Heart right ventricle (tissue), 16 donors: ENCODE measurements around the gene STK4. TPM values are rescaled to one million over a fixed set of nuclear protein-coding genes. Genes with fewer than 3 reads are reported as not detected.

ENCODE experiments used
- ATAC-seq, 8 donors: fragments of 200-7000 bp; cut with Tn5 transposase; one replicate each; pipeline ENCODE4 v1.9.1; 2020; ENCODE audit warnings: mild to moderate bottlenecking in 8 of 8, moderate library complexity in 8 of 8, moderate number of reproducible peaks in 1 of 8
- DNase-seq, 2 donors: peaks; one replicate each; pipeline ENCODE4 v3.0.0-alpha.2; 2020
- H3K27ac ChIP-seq, 10 donors: fragments of 200-600 bp; sonication (generic) in 2 of 10; one replicate each; pipeline versions ENCODE4 v1.5.0 to v1.8.0; 2020 to 2022; ENCODE audit warnings: mild to moderate bottlenecking in 3 of 10
- H3K27me3 ChIP-seq, 7 donors: fragments of 200-600 bp; one replicate each; pipeline ENCODE4 v1.8.0; 2021 to 2022; ENCODE audit warnings: mild to moderate bottlenecking in 2 of 7
- H3K36me3 ChIP-seq, 9 donors: fragments of 200-600 bp; sonication (generic) in 1 of 9; one replicate each; pipeline versions ENCODE4 v1.5.0 to v1.8.0; 2020 to 2022; ENCODE audit warnings: mild to moderate bottlenecking in 2 of 9
- H3K4me1 ChIP-seq, 9 donors: fragments of 200-600 bp; sonication (generic) in 1 of 9; one replicate each; pipeline versions ENCODE4 v1.5.0 to v1.8.0; 2020 to 2022; ENCODE audit warnings: mild to moderate bottlenecking in 4 of 9
- H3K4me3 ChIP-seq, 10 donors: fragments of 200-600 bp; sonication (generic) in 2 of 10; one replicate each; pipeline versions ENCODE4 v1.5.0 to v1.8.0; 2020 to 2022; ENCODE audit warnings: mild to moderate bottlenecking in 7 of 10, moderate library complexity in 2 of 10
- H3K9me3 ChIP-seq, 11 donors: fragments of 200-600 bp in 10 of 11; sonication (generic) in 2 of 11; one replicate each; pipeline versions ENCODE4 v1.5.0 to v1.8.0; 2013 to 2022; ENCODE audit warnings: mild to moderate bottlenecking in 2 of 11, control low read depth in 1 of 11, moderate library complexity in 1 of 11
- CTCF ChIP-seq, 9 donors: fragments of 200-600 bp; sonication (generic) in 2 of 9; IDR thresholded peaks; one replicate each; pipeline versions ENCODE4 v1.5.0 to v1.8.0; 2021 to 2022; ENCODE audit warnings: antibody characterized with exemption in 9 of 9, mild to moderate bottlenecking in 5 of 9, moderate library complexity in 1 of 9
- WGBS, 2 donors: extraction: QIAGEN DNeasy Blood & Tissue Kit; methylation state at CpG; one replicate each; pipeline ENCODE4 v1.1.7; 2013; ENCODE audit warnings: inconsistent platforms in 1 of 2; 5-methylcytosine and 5-hydroxymethylcytosine counted together
- intact Hi-C, 10 donors: fragments of 100-400 bp; cut with DNase I; formaldehyde crosslinking; loops; one replicate each; pipeline versions ENCODE4 v1.11.1 to v1.14.2; 2022
- polyA plus RNA-seq, 2 donors: library from polyadenylated mRNA; stranded (reverse); fragments of 200-250 nt; gene quantifications; one replicate each; pipeline ENCODE4 v1.2.3, GENCODE V29; 2013
- total RNA-seq, 10 donors: library from RNA; stranded (reverse); fragmentation: NEBNext Ultra II Directional in 3 of 10; extraction: Animal tissue kit (Norgen Biotek cat#: 25700) in 3 of 10; gene quantifications; one replicate each; pipeline versions ENCODE4 v1.2.1 to v1.2.4, GENCODE V29; 2021 to 2023
- donor health status: Arrhythmogenic right ventricular cardiomyopathy.
- donor health status: ischemic (EF 13 %, LVEDD 7.1; RV severe dilation, severe dysfunction).
- donor health status: healthy with polysubstance abuse.
- donor health status: DM: no; HTN: yes; CAD: no.
- donor health status: DM: no; HTN: no; CAD: no.
- donor health status: ischemic (EF 25% LVEDD 6.9; RV normal size, moderate dysfunction).
- donor health status: ischemic (EF 25% LVEDD 5.7; RV mildly dilated, moderate dysfunction).
- donor health status: healthy.
- donor health status: DM: yes; HTN: yes; CAD: no.
- donor health status: Ischemic cardiomyopathy.
- donor health status: ischemic (EF 35%, LVEDD 5.7; RV mildly dilated, moderate dysfunction).
- donor health status: nonischemic (EF 11% LVEDD 7.7; RV severe dilation, severe dysfunction).
- donor health status: DM: yes; HTN: yes; CAD: no.
- donor health status: PGD.
- donor health status: ischemic (EF 29% LVEDD 5.4; RV normal size, mild dysfunction).
- donor health status: nonischemic (EF 23%, LVEDD 6.1; RV moderate dilation, normal function).

STK4 gene
- total and polyA plus RNA-seq, 12 donors = 3.7 to 18.1 (median 8.1) TPM

GRCh38 chr20:45016089-45016671 is 49.9 kb downstream of the STK4 start:
- no peak for TF ChIP-seq CTCF (IDR thresholded peaks at IDR 0.05)
- 28 to 40% methylated on average over 5 of the region's 5 CpGs for WGBS, 2 donors
- intact Hi-C loops = no loop called here

GRCh38 chr20:45017281-45017680 is 51.0 kb downstream of the STK4 start:
- Histone ChIP-seq H3K4me1 (peaks cover 0 to 52% (median 32%) of the 10 kb centered on the region in 9 donors), H3K36me3 (peaks cover 0 to 82% (median 0%) of the 10 kb centered on the region in 9 donors), H3K27ac (no peak overlapping the region), H3K9me3 (no peaks in the 10 kb centered on the region), H3K4me3 (no peak overlapping the region), H3K27me3 (no peaks in the 10 kb centered on the region)
- intact Hi-C loops = no loop called here
- no peak for ATAC-seq
- no peak for DNase-seq
- no peak for TF ChIP-seq CTCF (IDR thresholded peaks at IDR 0.05)
- WGBS, 2 donors = 82 to 94% methylated on average over 5 of the region's 5 CpGs

More at GRCh38 chr20:45016089-45016671, 49.9 kb downstream of the STK4 start:
- Histone ChIP-seq H3K4me1 (peaks cover 0 to 49% (median 30%) of the 10 kb centered on the region in 9 donors), H3K27me3 (no peaks in the 10 kb centered on the region), H3K4me3 (no peak overlapping the region), H3K9me3 (no peaks in the 10 kb centered on the region), H3K27ac (peak overlapping the region in 6 of 10 donors; percentile 1 to 57 (median 21)), H3K36me3 (peaks cover 0 to 78% (median 0%) of the 10 kb centered on the region in 9 donors)
- no peak for DNase-seq
- peak in 4 of 8 donors; percentile 16 to 41 (median 34) for ATAC-seq

GRCh38 chr20:45017857-45018256 is 51.5 kb downstream of the STK4 start:
- H3K9me3 ChIP-seq = no peaks in the 10 kb centered on the region
- DNase-seq (no peak), ATAC-seq (peak in 2 of 8 donors; percentile 57 to 61)
- H3K27me3 ChIP-seq = no peaks in the 10 kb centered on the region
- intact Hi-C loops = no loop called here
- peaks cover 0 to 84% (median 0%) of the 10 kb centered on the region in 9 donors for H3K36me3 ChIP-seq
- TF ChIP-seq CTCF (IDR thresholded peaks at IDR 0.05) = no peak
- no peak overlapping the region for H3K27ac ChIP-seq
- H3K4me3 ChIP-seq = no peak overlapping the region
- peaks cover 0 to 52% (median 32%) of the 10 kb centered on the region in 9 donors for H3K4me1 ChIP-seq

GRCh38 chr20:45019027-45019761 is 52.9 kb downstream of the STK4 start:
- Histone ChIP-seq H3K4me3 (no peak overlapping the region), H3K27ac (no peak overlapping the region), H3K4me1 (peaks cover 0 to 52% (median 32%) of the 10 kb centered on the region in 9 donors), H3K27me3 (no peaks in the 10 kb centered on the region), H3K9me3 (no peaks in the 10 kb centered on the region), H3K36me3 (peaks cover 0 to 89% (median 0%) of the 10 kb centered on the region in 9 donors)
- DNase-seq = no peak
- TF ChIP-seq CTCF (IDR thresholded peaks at IDR 0.05) = no peak
- intact Hi-C loops = no loop called here
- 83 to 89% methylated on average over 4 of the region's 4 CpGs for WGBS, 2 donors
- no peak for ATAC-seq
